GM10248 (cell line): ENCODE measurements around the gene SMARCAD1.

ENCODE experiments used
- CTCF ChIA-PET: fragments of 300-600 bp; sonication (Branson Sonifier 250); formaldehyde crosslinking; extraction: SDS; loops from one replicate; lab custom pipeline; 2021; ENCODE audit warnings: antibody characterized with exemption; lab: Yijun Ruan, JAX
- POLR2A ChIA-PET: fragments of 350-650 bp; sonication (Branson Sonifier 250); formaldehyde crosslinking; extraction: SDS; loops from one replicate; lab custom pipeline; 2020; ENCODE audit warnings: antibody characterized with exemption; lab: Yijun Ruan, JAX
- DNase-seq: peaks from one replicate; pipeline ENCODE4 v3.0.0; 2012; ENCODE audit errors: extremely low spot score
- CTCF ChIP-seq: IDR thresholded peaks from 2 replicates; pipeline ENCODE4 v1.5.1; 2012; ENCODE audit warnings: mild to moderate bottlenecking, low read depth; ENCODE audit errors: extremely low read depth, missing control alignments, control extremely low read depth

Gene SMARCAD1

GRCh38 chr4:94168321-94168720, 39.3 kb upstream of the SMARCAD1 start:
- no peak for TF ChIP-seq CTCF
- CTCF ChIA-PET = no interaction called here
- POLR2A ChIA-PET = no interaction called here
- no peak for DNase-seq

- ChIA-PET POLR2A (no interaction called here), CTCF (interaction anchor here (1.5 to 2.0 kb wide), 2 partner anchors 16 to 30 kb away, joined by 5 read pairs; no protein-coding TSS in a partner anchor)
- no peak for DNase-seq
- TF ChIP-seq CTCF = no peak
Observed at GRCh38 chr4:94169803-94170372, 37.8 kb upstream of the SMARCAD1 start.

GRCh38 chr4:94171616-94172015, 36.0 kb upstream of the SMARCAD1 start:
- CTCF ChIA-PET = interaction anchor here (1.5 to 2.0 kb wide), 2 partner anchors 11 to 14 kb away, joined by 3 to 5 read pairs; no protein-coding TSS in a partner anchor

GRCh38 chr4:94175553-94176261, 32.0 kb upstream of the SMARCAD1 start:
- no peak for DNase-seq
- TF ChIP-seq CTCF = no peak
- ChIA-PET POLR2A (no interaction called here), CTCF (interaction anchor here (1.2 kb wide), 1 partner anchor 13 kb away, joined by 3 read pairs; no protein-coding TSS in a partner anchor)

More at GRCh38 chr4:94171616-94172015, 36.0 kb upstream of the SMARCAD1 start:
- POLR2A ChIA-PET = no interaction called here
- no peak for DNase-seq
- TF ChIP-seq CTCF = no peak

GRCh38 chr4:94177822-94178221, 29.8 kb upstream of the SMARCAD1 start:
- no peak for DNase-seq
- TF ChIP-seq CTCF = no peak
- CTCF ChIA-PET = no interaction called here
- POLR2A ChIA-PET = no interaction called here

- no peak for TF ChIP-seq CTCF
- ChIA-PET POLR2A (no interaction called here), CTCF (interaction anchor here (0.8 kb wide), 1 partner anchor 19 kb away, joined by 3 read pairs; no protein-coding TSS in a partner anchor)
- DNase-seq = no peak
Observed at GRCh38 chr4:94181815-94182214, 25.9 kb upstream of the SMARCAD1 start.
